ENCODE data around the gene MED13L.

Gene MED13L

DNA sequence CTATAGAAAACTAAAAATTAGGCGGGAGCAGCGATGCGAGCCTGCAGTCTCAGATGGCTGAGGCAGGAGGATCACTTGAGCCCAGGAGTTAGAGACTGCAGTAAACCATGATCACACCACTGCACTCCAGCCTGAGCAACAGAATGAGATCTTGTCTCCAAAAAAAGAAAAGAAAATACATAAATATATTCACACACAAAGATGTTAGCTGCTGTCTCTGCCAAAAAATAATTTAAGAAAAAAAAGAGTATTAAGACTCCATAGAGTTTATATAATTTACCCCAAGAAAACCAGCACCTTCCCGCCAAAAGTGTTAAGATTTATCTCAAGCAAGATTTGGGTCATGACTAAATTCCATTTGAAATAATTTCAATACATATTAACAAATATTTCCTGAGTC, 102.6 kb downstream of the MED13L start:
- no peak for DNase-seq

DNA sequence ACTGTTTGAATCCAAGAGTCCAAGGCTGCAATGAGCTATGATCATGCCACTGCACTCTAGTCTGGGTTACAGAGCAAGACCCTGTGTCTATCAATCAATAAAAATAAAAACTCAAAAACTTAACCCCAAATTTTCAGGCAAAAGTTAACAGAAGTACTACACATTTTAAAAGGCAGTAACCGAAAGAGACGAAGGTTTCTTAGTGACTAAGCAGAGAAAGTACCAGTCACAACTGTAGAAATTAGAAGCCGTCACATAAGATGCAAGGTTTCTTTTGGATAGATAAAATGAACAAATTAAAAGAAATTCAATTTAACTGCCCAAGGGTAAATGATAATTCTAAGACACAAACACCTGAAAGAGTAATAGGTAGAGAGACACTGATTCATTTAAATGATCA, 103.5 kb downstream of the MED13L start:
- no peak for DNase-seq

DNA sequence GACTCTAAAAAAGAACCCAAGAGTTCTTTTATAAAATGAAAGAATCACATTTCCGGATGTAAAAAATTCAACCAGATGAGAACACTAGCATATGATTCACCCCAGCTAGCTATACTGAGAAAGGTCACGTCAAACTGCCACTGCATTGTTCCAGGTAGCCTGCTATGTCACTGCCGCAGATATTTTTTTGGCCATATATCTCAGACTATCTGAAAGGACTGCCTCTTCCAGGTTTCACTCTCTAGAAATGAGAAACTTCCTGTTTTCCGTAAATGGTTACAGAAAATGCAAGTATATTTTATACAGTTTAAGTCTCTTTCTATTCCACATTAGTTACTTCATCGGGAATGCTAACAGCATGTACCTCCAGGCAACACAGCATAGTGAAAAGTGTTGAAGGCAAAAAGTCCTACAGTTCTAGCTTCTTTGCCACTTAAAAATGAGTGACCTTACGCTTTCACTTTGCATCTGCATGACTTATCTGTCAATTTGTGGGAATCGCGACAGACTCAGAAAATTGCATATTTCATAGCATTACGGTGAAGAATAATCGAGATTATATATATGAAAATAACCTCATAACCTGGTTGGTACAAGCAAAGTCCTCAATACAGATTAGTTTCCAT, 105.2 kb downstream of the MED13L start:
- DNase-seq = no peak

GRCh38 chr12:116171549-116171948, 105.9 kb downstream of the MED13L start:
- DNase-seq = no peak

GRCh38 chr12:116169071-116169470, 108.4 kb downstream of the MED13L start:
- DNase-seq = no peak

- no peak for DNase-seq
Observed at GRCh38 chr12:116166306-116166705, 111.2 kb downstream of the MED13L start.

GRCh38 chr12:116165036-116165425, 112.5 kb downstream of the MED13L start:
- DNase-seq = no peak

- DNase-seq = no peak
Observed at GRCh38 chr12:116164250-116165035, 113.0 kb downstream of the MED13L start.

DNA sequence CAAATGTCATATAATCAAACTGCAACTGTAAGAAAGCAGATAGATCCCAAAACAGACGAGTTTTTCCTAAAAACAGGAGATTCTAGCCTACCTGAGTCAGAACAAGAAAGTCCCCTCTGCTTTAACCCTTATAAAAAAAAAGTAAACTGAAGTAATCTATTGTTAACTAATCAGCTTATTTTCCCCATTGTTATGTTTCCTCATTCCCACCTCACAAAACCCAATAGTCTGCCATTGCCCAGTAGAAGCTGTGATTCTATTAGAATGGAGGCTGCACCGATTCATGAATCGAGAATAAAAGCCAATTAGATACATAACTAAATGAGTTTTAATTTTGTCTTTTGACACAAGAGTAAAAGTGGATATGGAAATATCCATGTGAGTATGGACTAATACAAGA, 115.4 kb downstream of the MED13L start:
- DNase-seq = no peak

DNA sequence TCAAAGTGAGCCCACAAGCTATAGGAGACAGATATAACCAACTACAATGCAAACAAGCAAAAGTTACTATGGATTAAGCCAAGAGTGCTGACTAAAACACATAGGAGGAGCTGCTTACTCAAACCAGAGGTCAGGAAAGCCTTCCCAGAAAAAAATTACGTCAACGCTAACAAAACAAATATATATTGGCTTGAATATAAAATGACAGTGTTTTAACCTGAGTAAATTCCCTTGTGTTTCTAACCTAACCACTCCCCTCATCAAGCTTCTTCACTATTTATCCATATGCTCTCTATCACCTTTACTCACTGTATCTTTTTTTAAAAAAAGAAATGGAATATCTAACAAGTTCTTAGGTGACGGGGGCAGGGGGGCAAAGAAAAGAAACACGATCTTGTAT, 115.9 kb downstream of the MED13L start:
- no peak for DNase-seq

DNA sequence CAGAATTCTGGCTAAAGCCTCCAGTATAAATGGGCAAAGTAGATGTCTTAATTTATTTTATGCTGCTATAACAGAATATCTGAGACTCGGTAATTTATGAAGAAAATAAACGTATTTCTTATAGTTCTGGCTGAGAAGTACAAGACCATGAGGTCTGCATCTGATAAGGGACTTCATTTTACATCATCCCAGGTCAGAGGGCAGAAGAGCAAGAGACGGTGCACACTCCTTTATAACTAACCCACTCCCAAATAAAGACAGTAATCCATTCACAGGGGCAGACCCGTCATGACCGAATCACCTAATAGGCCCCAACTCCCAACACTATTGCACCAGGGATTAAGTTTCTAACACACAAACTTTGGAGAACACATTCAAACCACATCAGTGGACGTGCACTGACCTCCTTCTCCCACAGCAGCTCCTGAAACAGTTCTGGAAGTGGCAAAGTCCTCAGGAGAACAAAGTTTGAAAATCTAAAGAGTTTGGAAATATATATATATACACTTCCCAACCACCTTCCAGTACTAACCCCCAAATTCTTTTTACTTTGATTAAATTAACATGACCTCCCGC, 116.5 kb downstream of the MED13L start:
- no peak for DNase-seq

DNA sequence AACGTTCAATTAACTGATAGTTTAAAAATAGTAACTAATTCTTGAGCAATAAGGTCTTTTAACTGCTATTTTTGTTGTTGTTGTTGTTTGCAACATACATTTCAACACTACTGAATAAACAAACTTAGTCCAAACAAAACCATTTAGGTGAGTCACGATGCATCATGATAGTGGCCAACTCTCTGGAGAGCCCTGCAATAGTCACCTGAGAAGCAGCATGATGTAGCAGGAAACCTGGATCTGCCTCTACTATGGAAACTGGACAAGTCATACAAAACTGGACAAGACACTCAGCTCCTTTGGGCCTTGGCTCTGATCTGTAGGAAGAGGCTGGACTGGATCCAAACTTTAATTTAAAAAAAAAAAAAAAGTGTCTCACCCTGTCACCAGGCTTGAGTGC, 117.3 kb downstream of the MED13L start:
- no peak for DNase-seq

DNA sequence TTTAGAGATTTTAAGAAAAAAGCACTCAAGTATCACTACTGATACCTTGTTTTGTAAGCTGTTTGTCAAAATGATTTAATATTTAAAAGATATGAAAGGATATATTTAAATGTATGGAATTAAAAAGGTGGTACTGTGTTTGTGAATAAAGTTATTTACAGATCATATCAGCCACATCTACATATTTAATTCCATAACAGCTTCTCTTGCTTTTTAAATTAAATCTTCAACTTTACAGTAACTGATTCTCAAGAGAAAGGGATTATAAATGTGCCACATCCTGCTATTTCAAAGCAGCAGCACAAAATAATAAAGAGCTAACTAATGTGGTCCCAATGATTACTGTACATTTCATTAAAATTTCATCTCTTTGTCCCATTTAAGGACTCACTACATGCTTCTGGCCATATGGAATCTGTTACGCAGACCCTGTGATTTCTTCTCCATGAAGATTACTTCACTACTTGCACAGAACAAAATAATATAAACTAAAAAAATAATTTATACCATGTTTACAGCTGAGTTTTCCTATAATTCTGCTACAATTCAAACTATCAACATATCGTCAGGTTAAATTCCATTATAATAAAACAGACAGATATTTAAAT, 117.8 kb downstream of the MED13L start:
- DNase-seq = no peak

- no peak for DNase-seq
Observed at GRCh38 chr12:116159175-116159574, 118.3 kb downstream of the MED13L start.

GRCh38 chr12:116157845-116158267, 119.6 kb downstream of the MED13L start:
- no peak for DNase-seq

DNA sequence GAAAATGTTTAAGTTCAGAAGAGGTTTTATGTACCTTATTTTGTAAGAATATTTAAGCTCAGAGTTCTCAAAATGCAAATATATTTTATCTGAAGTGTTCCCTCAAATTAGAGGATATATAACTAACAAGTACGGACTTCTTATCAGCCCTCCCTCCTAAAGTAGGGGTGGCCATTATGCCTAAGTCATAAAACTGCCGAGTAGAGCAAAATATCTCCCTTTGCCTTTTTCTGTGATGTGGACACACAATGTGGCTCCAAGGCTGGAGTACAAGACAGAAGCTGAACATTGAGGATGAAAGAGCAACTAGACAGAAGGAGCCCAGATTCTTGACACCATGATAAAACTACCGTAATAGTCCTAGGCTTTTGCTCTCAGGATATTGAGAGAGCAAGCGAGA, 120.9 kb downstream of the MED13L start:
- DNase-seq = no peak

DNA sequence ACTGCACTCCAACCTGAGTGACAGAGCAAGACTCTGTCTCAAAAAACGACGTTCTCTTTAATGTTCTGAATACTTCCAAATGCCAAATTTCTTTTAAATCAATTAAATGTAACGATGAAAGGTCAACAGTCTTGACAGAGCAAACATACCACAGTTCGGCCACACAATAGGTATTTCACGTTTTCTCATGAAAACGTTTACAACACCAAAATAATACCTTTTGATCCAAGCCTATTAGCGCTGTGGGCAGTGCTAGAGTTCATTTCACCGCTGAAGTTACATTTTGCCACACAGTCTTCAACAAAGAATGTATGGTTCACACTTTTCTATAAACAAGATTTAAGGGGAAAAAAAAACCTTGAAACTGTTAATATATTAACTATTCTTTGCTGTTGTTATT, 122.1 kb downstream of the MED13L start:
- DNase-seq = no peak

DNA sequence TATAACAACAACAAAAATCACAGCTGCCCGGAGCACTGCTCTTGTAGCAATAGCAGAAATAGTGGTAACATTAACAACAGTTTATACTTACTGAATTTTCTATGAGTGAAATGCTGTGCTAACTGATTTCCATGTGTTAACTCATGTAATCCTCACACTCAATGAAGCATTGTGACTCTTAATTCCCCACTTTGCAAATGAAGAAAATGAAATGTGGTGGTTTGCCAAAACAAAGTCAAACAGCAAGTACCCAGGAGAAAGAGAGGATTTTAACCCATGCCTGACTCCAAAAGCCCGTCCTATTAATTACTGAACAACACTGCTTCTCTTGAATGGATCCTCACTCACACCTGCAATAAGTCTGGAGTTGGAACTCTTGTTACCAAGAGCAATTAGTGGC, 123.5 kb downstream of the MED13L start:
- no peak for DNase-seq

GRCh38 chr12:116153113-116153512, 124.4 kb downstream of the MED13L start:
- DNase-seq = no peak

DNA sequence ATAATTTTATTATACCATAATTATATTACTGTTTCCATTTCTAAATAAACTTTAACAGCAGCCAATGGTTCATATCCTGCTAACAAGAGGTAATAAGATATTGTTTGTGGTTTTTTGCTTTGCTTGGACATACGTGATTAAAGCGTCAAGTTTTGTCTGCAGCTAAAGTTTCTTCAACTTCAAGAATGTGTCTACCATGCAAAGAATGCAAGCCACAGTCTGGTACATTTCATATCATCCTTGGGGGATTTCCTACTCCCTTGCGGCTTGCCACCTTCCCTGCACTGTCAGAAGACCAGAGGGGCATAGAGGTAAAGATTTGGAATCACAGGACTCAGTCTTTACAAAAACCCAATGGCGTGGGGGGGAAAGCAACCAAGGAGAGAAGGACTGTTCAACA, 125.2 kb downstream of the MED13L start:
- DNase-seq = no peak

- no peak for DNase-seq
Observed at GRCh38 chr12:116150452-116150851, 127.0 kb downstream of the MED13L start.

DNA sequence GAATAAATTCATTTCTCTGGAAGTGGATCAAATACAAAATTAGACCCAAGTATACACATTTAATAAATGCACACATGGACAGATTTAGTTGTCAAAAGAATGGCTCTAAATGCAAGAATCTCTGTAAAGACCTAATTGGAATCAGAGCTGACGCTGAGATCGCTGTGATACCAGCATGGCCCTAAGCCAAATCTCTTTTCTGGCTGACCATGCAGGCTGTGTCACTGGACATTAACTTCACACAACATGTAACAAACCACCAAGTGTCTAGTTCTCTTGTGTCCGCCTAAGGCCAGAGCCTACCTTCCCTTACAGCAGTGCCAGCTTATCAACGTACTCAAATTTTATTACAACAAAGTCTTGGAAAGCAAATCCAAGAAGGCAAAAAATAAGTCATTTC, 127.5 kb downstream of the MED13L start:
- DNase-seq = no peak

GRCh38 chr12:116148844-116149243, 128.6 kb downstream of the MED13L start:
- DNase-seq = no peak

DNA sequence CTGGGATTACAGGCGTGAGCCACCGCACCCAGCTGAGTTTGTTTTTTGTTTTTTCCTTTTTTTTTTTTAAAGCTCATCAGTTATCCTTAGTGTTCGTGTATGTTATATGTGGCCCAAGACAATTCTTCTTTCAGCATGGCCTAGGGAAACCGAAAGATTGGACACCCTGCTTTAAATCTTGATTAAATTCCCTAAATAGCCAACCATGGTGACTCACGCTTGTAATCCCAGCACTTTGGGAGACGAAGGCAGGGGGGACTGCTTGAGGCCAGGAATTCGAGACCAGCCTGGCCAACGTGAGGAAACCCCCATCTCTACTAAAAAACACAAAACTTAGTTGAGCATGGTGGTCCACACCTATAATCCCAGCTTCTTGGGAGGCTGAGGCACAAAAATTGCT, 131.1 kb downstream of the MED13L start:
- DNase-seq = no peak

Data from effector CD4-positive, alpha-beta T cell (primary cell).